ENCODE data around the gene FCN2.

GRCh38 chr9:134919303-134919702 lies 38.7 kb downstream of the FCN2 start:
- no peak for TF ChIP-seq POLR2A (IDR thresholded peaks at IDR 0.05; ENCODE audit: low read length)
- no peak for TF ChIP-seq GATA1 (IDR thresholded peaks at IDR 0.05; ENCODE audit: low read depth, low read length)
